DMS153 (cell line): Measurements from ENCODE around the gene INHBC.
"Not testable (repeated sequence)": the region's sequence is repeated elsewhere in the genome, so short reads cannot be mapped to it uniquely, and the experiment has no call there.

Experiments used
- DNase-seq: peaks from one replicate; lab custom pipeline; 2025; lab: John Stamatoyannopoulos, UW

INHBC gene

GRCh38 chr12:57434517-57435223 is at the start of gene INHBC:
INHBC (plus strand) TSS chr12:57434784; CDS start chr12:57434887, 103 bp downstream.
- no peak for DNase-seq

- no peak for DNase-seq
Measured at GRCh38 chr12:57385586-57385985, 49.0 kb upstream of the INHBC start.

GRCh38 chr12:57386187-57386720 is 48.3 kb upstream of the INHBC start:
- DNase-seq = no peak

- no peak for DNase-seq
Measured at GRCh38 chr12:57388425-57388824, 46.2 kb upstream of the INHBC start.

GRCh38 chr12:57389033-57389432 is 45.6 kb upstream of the INHBC start:
- DNase-seq = no peak

- no peak for DNase-seq
Measured at GRCh38 chr12:57390174-57390573, 44.4 kb upstream of the INHBC start.

GRCh38 chr12:57395121-57395520 is 39.5 kb upstream of the INHBC start:
- no peak for DNase-seq

- no peak for DNase-seq
Measured at GRCh38 chr12:57397441-57397840, 37.1 kb upstream of the INHBC start.

GRCh38 chr12:57399718-57400463 is 34.7 kb upstream of the INHBC start:
- DNase-seq = not testable (repeated sequence)

- DNase-seq = no peak
Measured at GRCh38 chr12:57401165-57401564, 33.4 kb upstream of the INHBC start.

- DNase-seq = not testable (repeated sequence)
Measured at GRCh38 chr12:57402156-57402555, 32.4 kb upstream of the INHBC start.

GRCh38 chr12:57404966-57405640 is 29.5 kb upstream of the INHBC start:
- DNase-seq = no peak

GRCh38 chr12:57410534-57410933 is 24.1 kb upstream of the INHBC start:
- DNase-seq = no peak

GRCh38 chr12:57414160-57414559 is 20.4 kb upstream of the INHBC start:
- DNase-seq = not testable (repeated sequence)

GRCh38 chr12:57415088-57415487 is 19.5 kb upstream of the INHBC start:
- DNase-seq = no peak

- DNase-seq = no peak
Measured at GRCh38 chr12:57416039-57416996, 18.3 kb upstream of the INHBC start.

- no peak for DNase-seq
Measured at GRCh38 chr12:57418255-57418654, 16.3 kb upstream of the INHBC start.

- DNase-seq = no peak
Measured at GRCh38 chr12:57419495-57419894, 15.1 kb upstream of the INHBC start.

- no peak for DNase-seq
Measured at GRCh38 chr12:57420482-57420881, 14.1 kb upstream of the INHBC start.

- not testable (repeated sequence) for DNase-seq
Measured at GRCh38 chr12:57426948-57427347, 7.6 kb upstream of the INHBC start.

- DNase-seq = no peak
Measured at GRCh38 chr12:57428965-57429364, 5.6 kb upstream of the INHBC start.
